Natural killer cell treated with Interleukin-12 subunit alpha and Interleukin-12 subunit beta and Interleukin-15 and Interleukin-18, amount 100 ng/mL, for 72 hours (primary cell): ENCODE results near the gene SNED1. TPM values are rescaled to one million over a fixed set of nuclear protein-coding genes. Genes with fewer than 3 reads are reported as not detected.

ENCODE experiments used
- ATAC-seq, 2 donors: fragments of 150-1000 bp; cut with Tn5 transposase in 1 of 2; sonication (Bioruptor Pico), chemical (Tn5 transposase) in 1 of 2; 2 replicates each; pipeline ENCODE4 v1.10.0; 2021
- DNase-seq: peaks from one replicate; pipeline ENCODE4 v3.0.0; 2022; ENCODE audit warnings: low spot score
- H3K27ac Mint-ChIP-seq, 2 donors: 1 replicate in 1 of 2; 2 replicates in 1 of 2; pipeline ENCODE4 v1.8.0; 2022; ENCODE audit warnings: mixed read lengths in 2 of 2, mild to moderate bottlenecking in 1 of 2, moderate library complexity in 1 of 2
- H3K27me3 Mint-ChIP-seq, 2 donors: 1 replicate in 1 of 2; 2 replicates in 1 of 2; pipeline ENCODE4 v1.8.0; 2022; ENCODE audit warnings: mixed read lengths in 2 of 2
- H3K36me3 Mint-ChIP-seq: one replicate; pipeline ENCODE4 v1.8.0; 2022; ENCODE audit warnings: mixed read lengths
- H3K4me1 Mint-ChIP-seq, 2 donors: 1 replicate in 1 of 2; 2 replicates in 1 of 2; pipeline ENCODE4 v1.8.0; 2022; ENCODE audit warnings: low read depth in 2 of 2, mixed read lengths in 2 of 2, mild to moderate bottlenecking in 1 of 2
- H3K4me3 Mint-ChIP-seq: one replicate; pipeline ENCODE4 v1.8.0; 2022; ENCODE audit warnings: mixed read lengths
- H3K9me3 Mint-ChIP-seq: 2 replicates; pipeline ENCODE4 v1.8.0; 2022; ENCODE audit warnings: mixed read lengths
- total RNA-seq, 2 donors: library from RNA; stranded (reverse); gene quantifications; one replicate each; pipeline ENCODE4 v1.2.3, GENCODE V29; 2022

The SNED1 gene
- total RNA-seq, 2 donors from 2014 or later: 0.14 TPM; not detected in 1

DNA sequence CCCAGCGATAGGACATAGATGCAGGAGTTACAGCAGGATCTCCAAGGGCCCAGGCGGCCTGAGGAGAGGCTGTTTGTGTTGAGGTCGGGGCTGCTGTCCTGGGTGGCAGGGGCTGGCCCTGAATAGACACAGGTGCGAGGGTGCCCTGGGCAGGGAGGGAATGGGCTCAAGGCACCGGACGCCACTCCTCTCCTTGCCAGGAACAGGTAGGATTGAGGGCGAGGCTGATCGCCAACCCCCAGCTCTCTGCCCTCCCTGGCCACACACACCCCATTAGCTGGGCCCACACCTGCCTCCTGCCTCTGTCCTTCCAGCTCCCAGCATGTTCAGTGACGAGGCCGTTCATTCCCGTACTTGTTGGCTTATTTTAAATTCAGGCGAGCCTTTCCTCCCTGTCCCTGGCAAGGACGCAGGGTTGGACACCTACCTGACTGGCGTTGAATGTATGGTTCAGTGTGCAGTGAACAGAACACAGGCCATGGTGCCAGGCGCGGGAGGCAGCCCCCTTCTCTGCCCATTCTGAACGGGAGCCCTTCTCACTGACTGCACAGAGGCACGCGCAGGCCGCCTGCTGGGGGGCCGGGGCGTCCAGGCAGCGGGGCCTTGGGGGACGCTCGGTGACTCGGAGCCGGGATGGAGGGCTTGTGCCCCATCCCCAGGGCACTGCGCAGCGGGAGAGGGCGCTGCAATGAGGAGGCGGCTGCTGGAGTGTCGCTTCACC, 41.3 kb upstream of the SNED1 start:
- Mint-ChIP-seq H3K4me3 (no peak overlapping the region), H3K36me3 (no peaks in the 10 kb centered on the region), H3K27me3 (peaks cover 0 to 2% of the 10 kb centered on the region in 2 donors), H3K4me1 (no peaks in the 10 kb centered on the region), H3K9me3 (no peaks in the 10 kb centered on the region), H3K27ac (no peak overlapping the region)
- ATAC-seq (no peak), DNase-seq (peak; percentile 55)

DNA sequence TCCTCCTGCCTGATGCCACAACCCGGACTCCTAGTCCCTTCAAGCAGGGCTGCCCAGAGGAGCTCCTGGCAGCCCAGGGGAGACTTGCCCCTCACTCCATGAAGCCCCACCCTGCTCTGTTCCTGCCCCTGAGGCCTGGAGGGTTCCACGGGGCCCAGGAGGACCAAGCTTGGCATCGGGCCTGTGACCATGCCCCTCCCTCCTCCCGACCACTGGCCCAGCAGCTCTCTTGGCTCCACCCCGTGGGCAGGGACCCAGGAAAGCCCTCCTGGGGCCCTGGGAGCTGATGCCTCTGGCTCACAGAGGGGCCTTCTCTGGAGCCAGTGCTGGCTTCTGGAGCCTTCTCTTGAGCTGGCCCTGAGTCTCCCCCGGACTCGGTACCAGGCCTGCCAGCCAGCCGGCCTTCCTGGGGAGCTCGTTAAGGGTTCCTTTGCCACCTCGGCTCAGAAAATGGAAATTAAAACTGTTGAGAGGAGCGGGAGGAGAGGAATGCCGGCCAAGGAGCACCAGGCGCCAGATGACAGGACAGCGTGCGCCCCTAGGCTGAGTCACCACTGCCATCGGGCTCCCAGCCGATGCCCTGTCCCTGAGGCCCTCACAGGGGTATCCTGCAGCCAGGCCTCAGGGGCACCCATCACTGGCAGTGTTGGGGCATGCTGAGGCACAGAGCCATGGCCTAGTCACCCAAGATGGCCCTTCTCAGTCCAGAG, 40.6 kb upstream of the SNED1 start:
- H3K27ac Mint-ChIP-seq: no peak overlapping the region
- no peak for ATAC-seq
- H3K36me3 Mint-ChIP-seq: no peaks in the 10 kb centered on the region
- peak; percentile 51 for DNase-seq
- H3K4me3 Mint-ChIP-seq: no peak overlapping the region
- H3K4me1 Mint-ChIP-seq: no peaks in the 10 kb centered on the region
- peaks cover 0 to 2% of the 10 kb centered on the region in 2 donors for H3K27me3 Mint-ChIP-seq
- no peaks in the 10 kb centered on the region for H3K9me3 Mint-ChIP-seq

DNA sequence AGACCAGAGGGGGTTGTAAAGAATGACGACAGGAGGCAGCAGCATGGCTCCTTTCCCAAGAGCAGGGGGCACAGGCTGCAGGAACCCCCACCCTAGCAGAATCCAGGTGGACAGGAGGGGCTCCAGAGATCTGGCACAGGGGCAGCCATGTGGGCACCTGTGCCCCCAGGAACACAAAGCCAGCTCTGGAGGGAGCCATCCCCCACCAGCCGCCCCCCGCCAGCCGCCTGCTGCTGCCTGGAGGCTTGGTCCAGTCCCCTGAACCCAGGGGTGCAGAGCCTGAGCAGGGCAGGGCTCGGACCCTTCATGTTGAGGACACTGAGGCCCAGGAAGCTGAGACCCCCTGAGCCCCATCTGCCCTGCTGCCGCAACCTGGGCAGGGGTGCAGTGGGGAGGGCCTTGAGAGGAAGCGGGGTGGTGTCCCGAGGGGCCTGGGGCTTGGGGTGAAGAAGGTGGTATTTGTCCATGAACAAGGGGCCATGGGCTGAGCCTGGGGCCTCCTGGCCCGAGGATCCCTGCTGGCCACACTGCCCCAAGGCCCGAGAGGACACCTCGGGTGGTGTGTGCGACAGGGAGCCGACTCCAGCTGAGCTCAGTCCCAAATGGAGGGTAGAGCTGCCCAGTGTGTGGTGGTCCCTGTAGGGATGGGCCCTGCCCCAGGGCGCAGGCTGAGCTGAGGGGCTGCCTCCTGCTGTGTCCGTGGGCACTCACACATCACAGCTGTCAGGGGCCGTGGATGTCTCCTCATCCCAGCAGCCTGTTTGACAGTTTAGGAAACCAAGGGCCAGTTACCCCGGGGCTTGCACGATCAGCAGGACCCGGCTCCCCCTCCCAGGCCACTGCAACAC, 39.8 kb upstream of the SNED1 start:
- Mint-ChIP-seq H3K4me3 (no peak overlapping the region), H3K27ac (no peak overlapping the region), H3K9me3 (no peaks in the 10 kb centered on the region), H3K27me3 (peaks cover 0 to 2% of the 10 kb centered on the region in 2 donors), H3K36me3 (no peaks in the 10 kb centered on the region), H3K4me1 (no peaks in the 10 kb centered on the region)
- no peak for ATAC-seq
- DNase-seq: peak; percentile 31

DNA sequence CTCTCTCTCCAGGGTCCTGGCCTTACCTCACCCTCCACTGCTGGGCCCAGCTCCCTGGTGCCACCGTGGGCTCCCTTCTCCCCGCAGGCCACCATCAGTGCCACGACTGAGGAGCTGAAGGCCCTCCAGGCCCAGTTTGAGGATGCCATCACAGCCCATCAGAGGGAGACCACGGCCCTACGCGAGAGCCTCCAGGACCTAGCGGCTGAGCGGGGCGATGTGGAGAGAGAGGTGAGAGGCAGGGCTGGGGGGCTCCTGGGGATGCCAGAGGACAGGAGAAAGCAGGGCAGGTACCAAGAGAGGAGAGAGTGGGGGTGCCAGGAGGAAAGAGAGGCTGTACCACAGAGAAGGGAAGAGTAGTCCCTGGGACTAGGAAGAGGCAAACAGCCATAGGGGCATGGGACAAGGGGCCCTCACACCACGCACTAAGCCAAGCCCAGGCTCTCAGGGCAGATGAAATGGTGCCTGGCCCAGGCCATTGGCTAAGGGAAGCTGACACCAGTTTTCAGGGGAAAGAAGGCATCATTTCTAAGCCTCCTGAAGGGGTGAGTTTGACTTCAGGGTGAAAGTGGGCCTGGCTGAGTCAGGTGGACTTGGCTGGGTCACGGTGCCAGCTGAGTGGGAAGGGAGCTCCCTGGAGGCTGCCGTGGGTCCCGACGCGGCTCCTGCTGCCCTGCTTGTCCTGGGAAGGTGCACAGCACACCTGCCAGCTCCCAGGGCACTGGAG, 39.0 kb upstream of the SNED1 start:
- Mint-ChIP-seq H3K27me3 (peaks cover 0 to 2% of the 10 kb centered on the region in 2 donors), H3K9me3 (no peaks in the 10 kb centered on the region), H3K27ac (no peak overlapping the region), H3K4me1 (no peaks in the 10 kb centered on the region), H3K4me3 (no peak overlapping the region), H3K36me3 (no peaks in the 10 kb centered on the region)
- DNase-seq: no peak
- ATAC-seq: no peak

DNA sequence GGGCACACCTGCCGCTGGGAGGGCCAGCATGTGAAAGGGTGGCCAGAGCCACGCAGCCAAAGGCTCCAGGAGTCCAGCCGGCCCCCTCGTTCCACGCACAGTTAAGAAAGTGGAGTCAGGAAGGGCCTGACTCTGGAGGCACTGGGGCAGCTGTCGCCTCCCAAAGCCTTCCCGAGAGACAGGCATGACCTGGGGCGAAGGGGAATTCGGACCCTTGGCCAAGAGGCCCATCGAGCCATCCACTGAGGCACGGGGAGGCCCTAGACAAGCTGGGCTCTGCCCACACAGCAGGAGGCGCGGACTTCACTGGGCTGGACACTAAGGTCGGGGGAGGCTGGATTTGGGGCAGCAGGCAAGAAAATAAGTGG, 38.5 kb upstream of the SNED1 start:
- H3K27me3 Mint-ChIP-seq: peaks cover 0 to 2% of the 10 kb centered on the region in 2 donors
- H3K4me1 Mint-ChIP-seq: no peaks in the 10 kb centered on the region
- H3K27ac Mint-ChIP-seq: no peak overlapping the region
- H3K9me3 Mint-ChIP-seq: no peaks in the 10 kb centered on the region
- DNase-seq: peak; percentile 57
- no peak overlapping the region for H3K4me3 Mint-ChIP-seq
- H3K36me3 Mint-ChIP-seq: no peaks in the 10 kb centered on the region
- ATAC-seq: no peak

DNA sequence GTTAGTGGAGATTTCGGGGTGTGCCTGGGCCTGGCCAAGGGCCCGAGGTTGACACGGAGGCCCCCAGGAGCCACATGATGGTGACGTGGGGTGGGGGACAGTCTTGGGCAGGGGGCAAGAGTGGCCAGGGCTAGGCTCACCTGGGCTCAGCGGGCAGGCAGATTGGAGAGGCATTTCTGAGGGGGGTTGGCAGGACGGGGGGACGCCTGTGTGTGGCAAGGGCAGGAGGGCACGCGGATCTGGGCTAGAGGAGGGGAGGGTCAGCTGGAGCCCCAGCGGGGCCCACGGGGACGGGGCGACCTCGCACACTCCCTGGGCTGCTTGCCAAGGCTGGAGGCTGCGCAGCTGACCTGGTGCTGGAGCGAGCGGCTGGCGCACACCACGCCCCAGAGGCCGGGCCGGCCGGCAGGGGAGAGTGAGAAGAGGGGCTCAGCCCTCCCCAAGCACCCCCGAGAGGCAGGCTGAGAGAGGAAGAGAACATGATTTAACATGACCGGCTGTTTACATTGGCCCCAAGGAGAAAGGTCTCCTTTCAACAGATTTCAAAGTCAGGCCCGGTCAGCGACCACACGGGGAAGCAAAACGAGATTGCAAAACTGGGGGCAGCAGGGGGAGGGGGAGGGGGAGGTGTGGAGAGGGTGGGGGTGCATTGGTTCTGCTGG, 38.0 kb upstream of the SNED1 start:
- ATAC-seq (no peak), DNase-seq (peak; percentile 28)
- no peaks in the 10 kb centered on the region for H3K9me3 Mint-ChIP-seq
- H3K27ac Mint-ChIP-seq: no peak overlapping the region
- no peak overlapping the region for H3K4me3 Mint-ChIP-seq
- no peaks in the 10 kb centered on the region for H3K36me3 Mint-ChIP-seq
- peaks cover 0 to 2% of the 10 kb centered on the region in 2 donors for H3K27me3 Mint-ChIP-seq
- H3K4me1 Mint-ChIP-seq: no peaks in the 10 kb centered on the region

DNA sequence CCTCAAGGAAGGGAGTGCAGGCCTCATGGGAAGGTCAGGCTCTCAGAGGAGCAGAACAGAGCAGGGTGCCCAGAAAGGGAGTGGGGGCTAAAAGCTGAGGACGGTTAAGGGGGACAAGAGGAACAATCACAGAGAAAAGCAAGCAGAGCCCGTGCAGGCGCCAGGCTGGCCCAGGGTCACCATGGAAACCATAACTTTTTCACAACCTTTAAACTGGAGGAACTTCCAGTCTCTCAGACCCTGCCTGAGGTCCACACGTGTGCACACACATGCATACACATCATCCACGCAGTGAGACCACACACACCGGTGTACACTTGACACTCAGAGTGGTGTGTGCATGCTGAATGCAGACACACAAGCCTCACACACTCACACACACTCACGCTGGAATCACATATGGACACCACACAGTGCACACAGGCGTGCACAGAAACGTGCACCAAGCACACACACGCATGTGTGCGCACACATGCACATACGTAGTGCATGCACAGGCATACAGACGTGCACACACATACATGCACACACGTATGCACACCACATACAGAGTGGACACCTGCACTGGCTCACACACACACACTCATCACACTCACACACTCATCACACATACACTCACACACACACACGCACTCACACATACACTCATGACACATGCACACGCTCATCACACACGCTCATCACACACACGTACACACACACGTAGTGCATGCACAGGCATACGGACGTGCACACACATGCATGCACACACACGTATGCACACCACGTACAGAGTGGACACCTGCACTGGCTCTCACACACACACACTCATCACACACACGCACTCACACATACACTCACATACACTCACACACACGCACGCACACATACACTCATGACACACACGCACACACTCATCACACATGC, 37.2 kb upstream of the SNED1 start:
- ATAC-seq: no peak
- DNase-seq: no peak

DNA sequence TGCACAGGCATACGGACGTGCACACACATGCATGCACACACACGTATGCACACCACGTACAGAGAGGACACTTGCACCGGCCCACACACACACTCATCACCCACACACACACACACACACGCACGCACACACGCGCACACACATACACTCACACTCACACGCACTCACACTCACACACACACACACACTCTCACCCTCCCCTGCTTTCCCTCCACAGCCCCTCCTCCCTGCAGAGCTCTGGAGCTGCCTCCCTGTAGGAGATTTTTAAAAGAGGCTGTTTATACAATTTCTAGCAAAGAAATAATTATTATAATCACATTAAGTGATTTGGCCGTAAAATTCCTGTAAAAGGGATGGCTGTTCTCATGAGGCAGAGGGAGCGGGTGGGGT, 36.5 kb upstream of the SNED1 start:
- no peak for DNase-seq

More for the DNA sequence above, 37.2 kb upstream of the SNED1 start:
- peaks cover 0 to 2% of the 10 kb centered on the region in 2 donors for H3K27me3 Mint-ChIP-seq
- no peak overlapping the region for H3K4me3 Mint-ChIP-seq
- H3K9me3 Mint-ChIP-seq: no peaks in the 10 kb centered on the region
- no peak overlapping the region for H3K27ac Mint-ChIP-seq
- H3K36me3 Mint-ChIP-seq: no peaks in the 10 kb centered on the region
- no peaks in the 10 kb centered on the region for H3K4me1 Mint-ChIP-seq

DNA sequence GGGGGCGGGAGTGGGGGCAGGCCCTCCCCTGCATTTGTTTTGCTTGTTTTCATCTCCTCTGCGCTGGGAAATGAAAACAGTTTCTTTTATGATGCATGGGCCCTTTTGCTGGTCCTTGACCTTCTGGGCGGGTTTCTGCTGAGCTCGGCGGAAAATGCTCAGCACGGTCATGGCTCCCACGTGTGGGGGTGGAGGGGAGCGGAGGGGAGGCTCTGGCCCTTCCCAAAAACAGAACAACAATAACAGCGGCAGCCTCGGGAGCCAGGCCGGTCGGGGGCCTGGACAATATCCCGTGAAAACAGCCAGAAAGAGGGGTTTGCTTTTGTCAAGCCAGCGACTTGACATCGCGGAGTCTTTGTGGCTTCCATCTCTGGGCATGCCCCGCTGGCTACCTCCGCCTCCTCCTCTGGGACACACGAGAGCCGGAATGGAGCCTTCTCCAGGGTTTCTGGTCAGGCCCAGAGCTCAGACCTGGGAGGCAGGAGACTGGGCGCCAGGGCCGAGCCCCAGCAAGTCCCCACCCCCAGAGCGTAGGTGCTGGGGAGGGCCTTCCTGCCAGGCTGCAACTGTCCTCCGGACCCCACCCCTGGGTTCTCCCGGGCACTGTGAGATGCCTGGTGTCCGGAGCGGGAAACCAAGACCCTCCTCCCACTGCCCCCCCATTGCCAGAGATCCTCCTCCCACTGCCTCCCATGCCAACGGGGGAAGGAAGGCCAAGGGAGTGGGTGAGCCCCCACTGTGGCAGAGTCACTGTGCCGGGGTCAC, 35.9 kb upstream of the SNED1 start:
- ATAC-seq: no peak
- H3K9me3 Mint-ChIP-seq: no peaks in the 10 kb centered on the region
- no peaks in the 10 kb centered on the region for H3K36me3 Mint-ChIP-seq
- no peak for DNase-seq
- H3K4me1 Mint-ChIP-seq: no peaks in the 10 kb centered on the region
- no peak overlapping the region for H3K27ac Mint-ChIP-seq
- peaks cover 0 to 2% of the 10 kb centered on the region in 2 donors for H3K27me3 Mint-ChIP-seq
- no peak overlapping the region for H3K4me3 Mint-ChIP-seq

More for the DNA sequence above, 36.5 kb upstream of the SNED1 start:
- H3K4me1 Mint-ChIP-seq: no peaks in the 10 kb centered on the region
- H3K27ac Mint-ChIP-seq: no peak overlapping the region
- no peaks in the 10 kb centered on the region for H3K36me3 Mint-ChIP-seq
- peaks cover 0 to 2% of the 10 kb centered on the region in 2 donors for H3K27me3 Mint-ChIP-seq
- ATAC-seq: no peak
- no peaks in the 10 kb centered on the region for H3K9me3 Mint-ChIP-seq
- H3K4me3 Mint-ChIP-seq: no peak overlapping the region

DNA sequence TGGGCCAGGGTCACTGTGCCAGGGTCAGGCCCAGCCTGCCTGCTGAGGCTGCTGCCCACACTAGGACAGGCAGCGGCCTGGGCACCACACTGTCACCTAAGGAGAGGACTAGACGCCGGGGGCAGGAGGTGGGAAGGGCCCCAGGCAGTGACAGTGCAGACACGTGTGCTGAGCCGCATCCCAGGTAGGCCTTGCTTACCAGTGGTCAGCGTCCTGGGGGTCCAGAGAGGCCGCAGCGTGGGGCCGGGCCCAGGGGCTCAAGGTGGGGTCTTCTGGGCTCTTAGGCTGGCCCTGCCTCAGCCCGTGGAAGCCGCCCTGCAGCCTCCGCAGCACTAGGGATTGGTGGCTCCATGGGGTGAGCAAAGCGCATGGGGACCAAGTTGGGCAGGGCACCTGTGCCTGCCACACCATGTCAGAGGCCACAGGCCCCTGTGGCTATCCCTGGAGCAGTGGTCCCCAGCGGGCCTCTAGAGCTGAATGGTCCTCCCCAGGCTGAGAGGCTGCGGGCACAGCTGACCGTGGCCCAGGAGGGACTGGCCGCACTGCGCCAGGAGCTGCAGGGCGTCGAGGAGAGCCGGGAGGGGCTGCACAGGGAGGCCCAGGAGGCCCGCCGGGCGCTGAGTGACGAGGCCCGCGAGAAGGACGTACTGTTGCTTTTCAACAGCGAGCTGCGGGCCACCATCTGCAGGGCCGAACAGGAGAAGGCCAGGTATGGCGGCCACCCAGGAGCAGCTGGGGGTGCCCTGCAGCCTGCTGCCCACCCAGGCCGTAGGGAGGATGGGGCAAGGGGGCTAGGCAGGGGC, 35.2 kb upstream of the SNED1 start:
- H3K27ac Mint-ChIP-seq: no peak overlapping the region
- H3K4me3 Mint-ChIP-seq: no peak overlapping the region
- no peaks in the 10 kb centered on the region for H3K4me1 Mint-ChIP-seq
- peaks cover 0 to 2% of the 10 kb centered on the region in 2 donors for H3K27me3 Mint-ChIP-seq
- ATAC-seq (no peak), DNase-seq (peak; percentile 53)
- H3K36me3 Mint-ChIP-seq: no peaks in the 10 kb centered on the region
- no peaks in the 10 kb centered on the region for H3K9me3 Mint-ChIP-seq
